Stimulated activated CD4-positive, alpha-beta T cell treated with anti-CD3 and anti-CD28 coated beads, TNF-alpha, amount 100 ng/mL, for 48 hours (primary cell): ENCODE data around the gene RDH5.

ENCODE experiments used
- DNase-seq, 3 donors: peaks; one replicate each; pipeline ENCODE4 v3.0.0-alpha.2; 2020; ENCODE audit warnings: low read depth in 3 of 3

Gene RDH5, protein sequence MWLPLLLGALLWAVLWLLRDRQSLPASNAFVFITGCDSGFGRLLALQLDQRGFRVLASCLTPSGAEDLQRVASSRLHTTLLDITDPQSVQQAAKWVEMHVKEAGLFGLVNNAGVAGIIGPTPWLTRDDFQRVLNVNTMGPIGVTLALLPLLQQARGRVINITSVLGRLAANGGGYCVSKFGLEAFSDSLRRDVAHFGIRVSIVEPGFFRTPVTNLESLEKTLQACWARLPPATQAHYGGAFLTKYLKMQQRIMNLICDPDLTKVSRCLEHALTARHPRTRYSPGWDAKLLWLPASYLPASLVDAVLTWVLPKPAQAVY

DNA sequence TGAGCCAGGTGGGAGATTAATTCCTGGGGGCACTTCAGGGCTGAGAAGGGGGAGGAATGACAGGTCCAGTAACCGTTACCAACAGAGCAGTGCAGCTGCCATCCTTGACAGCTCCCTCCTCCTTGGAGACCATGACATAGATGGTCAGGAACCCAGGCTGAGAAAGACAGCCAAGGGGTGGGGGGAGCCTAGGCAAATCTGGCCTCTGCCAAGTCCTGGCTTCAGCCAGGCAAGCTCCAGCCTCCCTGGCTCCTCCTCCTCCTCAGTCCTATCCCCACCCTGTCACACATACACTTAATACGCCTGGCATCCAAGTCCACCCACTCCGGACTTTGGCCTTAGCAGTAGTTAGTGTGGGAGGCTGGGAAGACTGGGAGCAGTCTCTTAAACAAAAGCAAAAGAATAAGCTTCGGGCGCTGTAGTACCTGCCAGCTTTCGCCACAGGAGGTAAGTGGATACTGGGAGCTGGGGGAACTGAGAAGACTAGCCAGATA is at the start of gene RDH5:
Gene RDH5 (plus strand): TSS at position 323 of the 494 bp plus-strand sequence. CDS start 792 bp downstream, outside the sequence.
- DNase-seq = no peak

DNA sequence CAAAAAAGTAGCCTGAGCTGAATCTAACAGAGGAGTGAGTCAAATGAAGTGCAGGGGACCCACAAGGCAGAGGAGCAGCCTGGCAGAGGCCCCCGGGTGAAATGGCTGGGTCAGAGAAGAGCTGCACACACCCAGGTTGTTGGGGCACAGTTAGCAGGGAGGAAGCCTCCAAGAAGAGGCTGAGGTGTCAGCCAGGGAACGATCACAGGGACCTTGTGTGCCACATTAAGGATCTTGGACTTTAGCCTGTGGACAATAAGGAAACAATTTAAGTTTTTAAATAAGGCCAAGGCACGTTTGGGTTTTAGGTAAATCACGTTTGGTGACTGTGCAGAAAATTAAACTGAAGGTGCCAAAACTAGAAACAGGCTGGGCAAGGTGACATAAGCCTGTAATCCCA is 48.4 kb upstream of the RDH5 start:
- no peak for DNase-seq

DNA sequence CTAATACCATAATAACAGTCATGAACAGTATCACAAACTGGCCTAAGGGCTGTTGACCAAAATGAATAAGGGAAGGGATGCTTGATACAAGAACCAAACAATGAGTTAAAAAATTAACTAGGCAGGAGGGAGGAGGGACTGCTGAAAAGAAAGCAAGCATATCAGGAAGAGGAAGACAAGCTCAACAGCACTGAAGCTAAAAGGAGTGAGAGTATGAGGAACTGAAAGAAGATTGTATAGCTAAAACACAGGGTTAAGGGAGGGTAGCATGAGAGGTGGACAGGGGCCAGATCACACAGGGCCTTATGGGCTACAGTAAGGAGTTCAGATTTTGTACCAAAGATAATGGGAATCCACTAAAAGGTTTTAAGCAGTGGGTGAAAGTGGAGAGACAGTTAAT is 46.6 kb upstream of the RDH5 start:
- no peak for DNase-seq

DNA sequence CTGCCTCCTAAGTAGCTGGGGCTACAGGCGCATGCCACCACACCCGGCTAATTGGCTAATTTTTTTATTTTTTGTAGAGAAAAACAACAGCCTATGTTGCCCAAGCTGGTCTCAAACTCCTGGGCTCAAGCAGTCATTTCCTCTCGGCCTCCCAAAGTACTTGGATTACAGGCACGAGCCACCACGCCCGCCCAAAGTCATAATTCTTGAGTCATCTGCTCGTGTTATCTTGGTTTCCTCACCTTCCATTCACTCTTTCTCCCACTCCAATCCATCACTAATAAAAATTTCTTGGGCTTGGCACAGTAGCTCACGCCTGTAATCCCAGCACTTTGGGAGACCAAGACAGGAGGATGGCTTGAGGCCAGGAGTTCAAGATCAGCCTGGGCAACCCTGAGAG is 44.5 kb upstream of the RDH5 start:
- DNase-seq = no peak

DNA sequence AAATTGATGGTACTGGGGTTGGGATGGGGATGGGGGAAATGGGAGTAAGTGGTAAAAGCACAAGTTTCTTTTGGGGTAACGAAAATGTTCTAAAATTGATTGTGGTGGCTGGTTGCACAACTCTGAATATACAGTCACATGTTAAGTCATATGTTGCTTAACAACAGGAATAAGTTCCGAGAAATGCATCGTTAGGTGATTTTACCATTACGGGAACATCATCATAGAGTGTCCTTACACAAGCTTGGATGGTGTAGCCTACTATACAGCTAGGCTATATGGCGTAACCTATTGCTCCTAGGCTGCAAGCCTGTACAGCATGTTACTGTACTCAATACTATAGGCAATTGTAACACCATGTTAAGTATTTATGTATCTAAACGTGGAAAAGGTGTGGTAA is 43.5 kb upstream of the RDH5 start:
- no peak for DNase-seq

DNA sequence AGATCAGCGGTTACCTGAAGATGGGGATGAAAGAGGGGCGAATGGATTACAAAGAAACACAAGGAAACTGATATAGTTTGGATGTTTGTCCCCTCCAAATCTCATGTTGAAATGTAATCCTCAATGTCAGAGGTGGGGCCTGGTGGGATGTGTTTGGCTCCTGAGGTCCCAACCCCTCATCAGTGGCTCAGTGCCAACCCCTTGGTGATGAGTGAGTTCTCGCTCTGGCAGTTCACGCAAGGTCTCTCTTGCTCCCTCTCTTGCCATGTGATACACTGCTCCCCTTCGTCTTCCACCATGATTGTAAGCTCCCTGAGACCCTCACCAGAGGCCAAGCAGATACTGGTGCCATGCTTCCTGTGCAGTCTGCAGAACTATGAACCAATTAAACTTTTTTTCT is 40.5 kb upstream of the RDH5 start:
- no peak for DNase-seq

DNA sequence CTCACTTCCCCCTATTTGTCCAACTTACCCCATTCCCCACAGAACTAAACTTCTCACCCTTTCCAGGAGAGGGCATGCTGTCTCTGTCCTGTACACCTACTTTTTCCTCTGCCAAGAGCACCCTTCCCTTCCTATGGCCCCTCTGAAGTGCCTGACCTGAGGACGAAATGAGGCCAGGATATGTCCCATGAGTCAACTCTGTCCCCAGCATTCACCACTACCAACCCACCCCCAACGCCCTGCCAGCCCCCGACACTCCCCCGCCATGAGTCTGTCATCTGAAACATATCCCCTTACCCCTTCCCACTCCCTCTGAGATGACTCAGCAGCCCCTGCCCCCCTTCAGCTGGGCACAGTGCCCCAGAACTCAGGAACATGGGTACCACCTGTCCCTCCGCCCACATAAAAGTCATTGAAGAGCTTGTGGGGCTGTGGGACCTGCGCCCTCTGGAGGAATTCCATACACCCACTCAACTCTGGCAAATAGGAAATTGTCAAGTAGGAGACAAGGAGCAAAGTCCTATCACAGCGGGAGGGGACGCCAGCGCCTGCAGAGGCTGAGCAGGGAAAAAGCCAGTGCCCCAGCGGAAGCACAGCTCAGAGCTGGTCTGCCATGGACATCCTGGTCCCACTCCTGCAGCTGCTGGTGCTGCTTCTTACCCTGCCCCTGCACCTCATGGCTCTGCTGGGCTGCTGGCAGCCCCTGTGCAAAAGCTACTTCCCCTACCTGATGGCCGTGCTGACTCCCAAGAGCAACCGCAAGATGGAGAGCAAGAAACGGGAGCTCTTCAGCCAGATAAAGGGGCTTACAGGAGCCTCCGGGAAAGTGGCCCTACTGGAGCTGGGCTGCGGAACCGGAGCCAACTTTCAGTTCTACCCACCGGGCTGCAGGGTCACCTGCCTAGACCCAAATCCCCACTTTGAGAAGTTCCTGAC is 38.8 kb upstream of the RDH5 start:
- DNase-seq = no peak

DNA sequence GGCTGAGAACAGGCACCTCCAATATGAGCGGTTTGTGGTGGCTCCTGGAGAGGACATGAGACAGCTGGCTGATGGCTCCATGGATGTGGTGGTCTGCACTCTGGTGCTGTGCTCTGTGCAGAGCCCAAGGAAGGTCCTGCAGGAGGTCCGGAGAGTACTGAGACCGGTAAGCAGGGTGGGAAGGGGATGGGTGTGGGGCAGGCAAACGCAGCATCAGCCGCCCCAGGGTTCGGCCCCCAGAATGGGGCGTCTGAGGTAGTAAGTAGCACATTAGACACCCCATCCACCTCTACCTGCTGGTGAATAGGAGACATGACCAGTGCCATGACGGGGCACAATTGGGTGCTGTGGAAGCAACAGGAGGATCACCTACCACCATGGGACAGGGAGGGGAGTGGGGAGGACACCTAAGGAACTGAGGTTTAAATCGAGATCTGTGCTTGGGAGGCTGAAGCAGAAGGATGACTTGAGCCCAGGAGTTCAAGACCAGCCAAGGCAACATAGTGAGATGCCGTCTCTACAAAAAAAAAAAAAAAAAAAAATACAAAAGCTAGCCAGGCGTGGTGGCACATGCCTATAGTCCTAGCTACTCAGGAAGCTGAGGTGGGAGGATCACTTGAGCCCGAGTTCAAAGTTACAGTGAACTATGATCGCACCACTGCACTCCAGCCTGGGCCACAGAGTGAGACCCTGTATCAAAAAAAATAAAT is 38.0 kb upstream of the RDH5 start:
- DNase-seq = no peak

DNA sequence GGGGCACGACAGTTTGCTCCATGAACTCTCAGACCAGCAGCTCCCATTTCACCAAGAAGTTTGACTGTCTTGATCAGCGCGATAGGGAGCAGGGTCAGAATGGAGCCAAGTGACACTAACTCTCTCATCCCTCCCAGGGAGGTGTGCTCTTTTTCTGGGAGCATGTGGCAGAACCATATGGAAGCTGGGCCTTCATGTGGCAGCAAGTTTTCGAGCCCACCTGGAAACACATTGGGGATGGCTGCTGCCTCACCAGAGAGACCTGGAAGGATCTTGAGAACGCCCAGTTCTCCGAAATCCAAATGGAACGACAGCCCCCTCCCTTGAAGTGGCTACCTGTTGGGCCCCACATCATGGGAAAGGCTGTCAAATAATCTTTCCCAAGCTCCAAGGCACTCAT is 36.5 kb upstream of the RDH5 start:
- DNase-seq = no peak

DNA sequence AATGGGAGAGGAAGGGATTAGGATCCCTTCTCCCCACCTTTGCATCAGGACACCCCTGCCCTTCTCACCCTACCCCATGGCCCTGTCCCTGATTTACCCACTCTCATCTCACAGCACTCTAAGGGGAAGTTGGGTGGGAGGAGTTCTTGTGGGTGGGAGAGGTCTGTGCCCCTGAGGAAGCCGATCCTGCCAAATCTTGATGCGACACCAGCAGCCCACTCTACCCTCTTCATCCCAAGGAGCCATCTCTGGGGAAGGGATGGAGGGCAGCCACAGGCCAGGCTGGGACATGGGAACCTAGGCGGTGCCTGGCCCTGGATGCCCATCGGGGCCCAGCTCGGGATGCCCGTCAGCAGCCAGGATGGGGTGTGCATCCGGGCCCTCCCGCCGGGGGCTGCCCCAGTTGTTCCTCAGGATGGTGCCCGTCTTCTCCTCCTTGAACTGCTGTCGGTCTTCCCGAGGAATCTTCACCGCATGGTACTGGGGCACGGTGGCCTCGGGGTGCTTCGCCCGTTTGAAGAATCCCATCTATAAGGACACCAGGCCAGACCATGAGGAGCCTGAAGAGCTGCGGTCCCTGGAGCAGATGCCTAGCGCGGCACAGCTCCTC is 35.3 kb upstream of the RDH5 start:
- no peak for DNase-seq

DNA sequence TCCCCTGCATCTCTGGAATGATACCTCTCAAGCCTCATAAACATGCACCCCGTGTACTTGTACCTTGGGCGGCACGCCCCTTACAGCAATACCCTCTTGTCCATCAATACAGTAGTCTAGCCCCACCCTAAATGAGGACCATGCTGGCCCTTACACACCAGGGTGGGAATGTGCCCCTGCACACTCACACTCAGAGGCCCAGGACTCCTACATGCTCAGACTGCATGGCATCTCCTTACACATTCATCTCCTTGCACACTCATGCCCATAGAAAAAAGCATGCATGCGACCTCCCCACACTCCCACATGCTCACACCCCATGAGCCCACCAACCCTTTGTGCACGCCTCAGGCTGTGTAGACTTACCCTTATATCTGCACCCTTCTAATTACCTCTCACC is 34.5 kb upstream of the RDH5 start:
- DNase-seq = no peak

DNA sequence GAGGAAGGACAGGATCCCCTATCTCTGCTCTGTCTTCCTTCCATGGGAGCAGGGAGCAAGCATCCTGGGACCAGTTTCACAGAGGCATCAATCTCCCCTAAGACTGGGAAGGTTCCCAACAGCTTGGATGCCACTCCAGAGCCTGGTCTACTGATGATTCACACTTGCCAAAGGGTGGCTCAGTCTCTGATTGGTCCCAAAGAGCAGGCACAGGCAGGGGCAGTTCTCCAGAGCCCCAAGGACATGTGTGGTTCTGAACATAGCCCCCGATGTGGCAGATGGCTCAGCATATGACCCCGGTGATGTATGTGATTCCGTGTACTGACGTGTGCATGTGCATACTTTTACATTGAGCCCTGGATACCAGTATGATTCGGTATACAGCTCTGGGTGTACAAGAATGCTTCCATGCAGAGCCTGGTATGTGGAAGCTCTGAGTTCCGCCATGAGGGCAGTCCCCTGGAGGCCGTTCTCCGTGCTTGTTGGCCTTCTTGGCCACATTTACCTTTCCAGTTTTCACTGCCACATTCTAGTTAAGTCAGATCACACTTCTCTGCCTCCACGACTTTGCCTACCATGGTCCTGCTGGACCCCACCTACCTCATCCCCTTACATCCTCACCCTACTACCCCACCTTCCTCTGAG is 33.7 kb upstream of the RDH5 start:
- DNase-seq = no peak

DNA sequence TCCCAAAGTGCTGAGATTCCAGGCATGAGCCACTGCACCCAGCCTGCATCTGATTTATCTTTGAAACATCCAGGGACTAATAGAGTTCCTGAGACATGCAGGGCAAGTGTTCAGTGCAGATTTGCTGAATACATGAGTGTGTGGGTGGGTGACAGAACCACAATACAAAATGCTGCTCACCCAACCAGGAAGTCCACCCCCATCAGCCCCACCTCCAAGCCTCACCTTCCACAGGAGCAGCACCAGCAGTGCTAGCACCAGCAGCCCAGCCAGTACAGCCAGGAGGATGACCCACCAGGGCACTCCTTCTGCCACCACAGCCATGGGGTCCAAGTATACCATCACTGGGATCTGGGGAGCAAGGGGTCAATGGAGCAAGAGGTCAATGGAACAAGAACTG is 32.4 kb upstream of the RDH5 start:
- DNase-seq = peak in 2 of 3 donors; percentile 20 to 27

DNA sequence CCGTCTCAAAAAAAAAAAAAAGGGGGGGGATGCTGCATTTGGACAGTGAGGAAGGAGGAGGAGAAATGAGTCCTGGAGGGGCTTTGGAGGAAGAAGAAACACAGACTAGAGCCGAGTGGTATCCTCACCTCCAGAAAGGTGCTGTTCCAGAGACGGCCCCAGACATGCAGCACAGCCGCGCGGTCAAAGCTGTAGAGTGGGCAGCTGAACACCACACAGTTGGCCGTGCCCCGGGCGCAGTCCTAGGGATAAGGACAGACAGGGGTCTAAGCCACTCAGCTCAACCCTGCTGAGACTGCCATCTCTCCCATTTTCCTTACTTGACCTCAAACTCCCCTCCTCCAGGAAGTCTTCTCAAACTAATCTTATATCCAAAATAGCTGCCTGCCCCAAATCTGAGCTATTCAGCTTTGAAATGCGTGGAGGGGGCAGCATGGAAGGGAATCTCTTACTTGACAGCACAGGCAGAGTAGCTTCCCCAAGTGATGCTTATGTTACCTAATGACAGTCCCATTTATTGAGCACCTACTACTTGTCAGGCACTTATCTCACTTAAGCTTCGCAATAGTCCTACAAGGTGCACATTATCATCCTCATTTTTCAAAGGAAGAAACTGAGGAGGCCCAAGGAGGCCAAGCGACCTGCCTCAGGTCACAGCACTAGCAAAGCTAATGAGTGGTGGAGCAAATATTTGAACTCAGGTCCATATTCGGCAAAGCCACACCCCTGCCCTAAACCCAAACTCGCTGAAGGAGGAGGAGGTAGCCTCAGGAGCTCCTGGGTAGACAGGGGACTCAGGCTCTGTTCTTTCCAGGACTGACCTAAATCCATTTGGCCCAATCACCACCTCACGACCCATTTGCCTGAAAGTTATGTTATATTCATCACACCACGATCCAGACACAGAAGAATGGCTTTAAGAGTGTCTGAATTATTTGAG is 31.2 kb upstream of the RDH5 start:
- DNase-seq = no peak

DNA sequence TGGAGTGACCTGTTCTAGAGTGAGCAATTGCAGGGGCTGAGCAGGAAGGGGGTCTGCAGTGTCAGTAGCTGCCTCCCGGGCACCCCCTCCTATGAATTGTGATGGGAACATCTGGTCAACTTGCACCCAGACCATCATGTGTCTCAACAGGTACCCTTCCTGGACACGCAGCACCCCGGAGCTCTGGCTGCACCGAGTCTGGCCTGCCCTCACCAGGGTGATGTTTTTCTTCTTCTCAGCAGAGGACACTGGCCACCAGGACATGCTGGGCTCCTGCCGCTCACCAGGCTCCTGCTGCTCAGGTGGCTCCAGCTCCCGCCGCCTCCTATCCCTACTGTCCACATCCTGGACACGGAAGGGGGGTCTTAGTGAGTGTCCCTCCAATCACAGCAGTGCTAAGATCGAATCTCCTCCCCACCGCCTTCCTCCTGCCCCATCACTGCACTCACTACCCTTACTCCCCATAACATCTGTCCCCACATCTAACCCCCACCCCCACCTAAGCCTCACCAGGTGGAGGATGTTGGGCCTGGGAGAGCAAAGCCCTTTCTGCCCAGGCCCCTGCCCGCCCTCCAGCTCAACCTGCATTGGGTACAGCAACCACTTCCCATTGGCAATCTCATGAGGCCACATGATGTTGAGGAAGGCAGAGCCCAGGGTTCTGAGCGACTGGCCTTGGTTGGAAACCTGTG is 27.4 kb upstream of the RDH5 start:
- no peak for DNase-seq

DNA sequence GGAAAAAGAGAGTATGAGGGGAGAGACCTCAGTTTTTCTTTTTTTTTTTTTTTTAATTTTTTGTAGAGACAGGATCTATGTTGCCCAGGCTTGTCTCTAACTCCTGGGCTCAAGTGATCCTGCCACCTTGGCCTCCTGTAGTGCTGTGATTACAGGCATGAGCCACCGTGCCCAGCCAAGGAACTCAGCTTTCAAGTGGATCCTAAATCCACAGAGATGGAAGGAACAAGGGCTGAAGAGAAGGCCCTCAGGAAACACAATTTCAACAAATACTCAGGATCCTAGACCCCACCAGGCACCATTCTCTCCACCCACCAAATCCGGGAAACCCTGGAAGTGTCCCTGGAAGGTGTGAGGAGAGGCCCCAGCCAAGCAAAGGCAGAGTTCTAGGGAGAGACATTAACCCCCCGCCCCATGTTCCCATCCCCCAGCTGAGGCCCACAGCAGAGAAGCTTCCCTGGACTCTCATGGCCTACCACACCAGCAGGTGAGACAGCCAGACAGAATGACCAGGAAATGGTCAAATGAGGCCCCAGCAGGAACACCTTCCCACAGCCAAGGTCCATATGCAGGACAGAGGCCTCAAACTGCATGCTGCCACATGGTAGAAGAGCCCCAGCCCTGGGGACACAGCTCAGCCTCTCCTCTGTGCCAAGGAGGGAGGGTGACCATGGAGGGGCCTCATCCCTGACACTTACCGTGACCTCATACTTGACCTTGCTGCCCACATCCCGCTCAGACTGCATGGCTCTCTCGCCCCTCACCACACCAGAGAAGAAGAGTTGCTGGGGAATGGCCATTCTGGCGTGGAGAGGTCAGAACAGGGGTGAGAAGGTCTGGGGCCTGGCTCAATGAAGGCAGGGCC is 26.6 kb upstream of the RDH5 start:
- no peak for DNase-seq

DNA sequence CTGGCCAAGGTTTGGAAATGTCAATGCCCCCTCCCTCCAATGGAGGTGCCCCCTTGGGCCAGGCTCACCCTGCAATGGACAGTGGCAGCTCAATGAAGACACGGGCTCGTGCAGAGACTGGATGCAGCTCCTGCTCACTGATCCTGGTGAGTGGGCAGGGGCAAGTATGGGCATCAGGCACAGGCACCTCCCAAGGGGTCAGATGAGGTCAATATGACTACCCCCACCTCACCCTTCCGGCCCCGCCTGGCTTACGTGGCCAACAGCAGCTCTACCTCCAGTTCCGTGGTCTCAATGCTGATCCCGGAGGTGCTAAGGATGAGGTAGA is 26.0 kb upstream of the RDH5 start:
- DNase-seq = no peak

DNA sequence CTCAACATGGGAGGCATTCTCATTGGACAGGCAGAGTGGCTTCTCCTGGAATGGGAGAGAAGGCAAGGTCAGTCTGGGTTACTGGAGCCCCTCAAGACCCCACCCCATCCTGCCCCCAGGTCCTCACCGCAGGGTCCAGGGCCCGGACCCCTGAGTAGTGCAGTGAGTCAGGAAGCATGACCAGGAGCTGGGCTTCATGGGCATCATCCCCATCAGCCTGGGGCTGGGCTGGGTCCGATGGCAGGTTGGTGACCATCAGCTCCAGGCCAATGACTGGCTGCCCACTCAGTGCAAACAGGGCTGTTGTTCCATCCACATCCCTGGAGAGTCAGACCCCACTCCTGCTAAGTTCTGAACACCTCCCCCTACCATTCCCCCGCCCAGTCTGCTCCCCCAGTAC is 25.5 kb upstream of the RDH5 start:
- DNase-seq = no peak

DNA sequence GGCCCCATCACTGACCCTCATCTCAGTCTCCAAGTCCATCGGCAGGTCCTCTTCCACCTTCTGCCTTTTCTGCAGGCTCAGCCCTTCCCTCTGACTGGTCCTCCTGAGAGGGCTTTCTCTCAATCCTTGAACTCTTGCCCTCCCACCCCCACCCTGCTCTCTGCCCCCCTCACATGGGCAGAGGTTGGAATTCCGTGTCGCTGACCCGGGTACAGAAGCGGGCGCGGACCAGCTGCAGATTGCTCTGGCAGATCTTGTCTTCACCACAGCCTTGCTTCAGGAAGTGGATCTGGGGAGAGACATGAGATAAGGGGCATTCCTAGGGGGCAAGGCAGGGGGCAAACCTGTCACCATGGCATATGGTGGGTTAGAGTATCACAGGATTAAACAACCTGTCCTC is 24.8 kb upstream of the RDH5 start:
- no peak for DNase-seq
